HG03378 (cell line): Measurements from ENCODE around the gene CTSF.
"Not testable (repeated sequence)": the region's sequence is repeated elsewhere in the genome, so short reads cannot be mapped to it uniquely, and the experiment has no call there.

Experiments
- ATAC-seq: cut with Tn5 transposase; IDR thresholded peaks from one replicate; pipeline ENCODE4 v1.9.1; 2021; ENCODE audit warnings: mild to moderate bottlenecking, moderate library complexity; ENCODE audit not compliant: unreplicated experiment

The CTSF gene

GRCh38 chr11:66568124-66568916, at the start of gene CTSF:
TSS of gene CTSF (minus strand) at chr11:66568606. CDS start at chr11:66568486, 120 bp downstream.
- no peak for ATAC-seq

- ATAC-seq, result no peak
Measured at GRCh38 chr11:66617155-66617834, 48.9 kb upstream of the CTSF start.

GRCh38 chr11:66616379-66617154, 48.2 kb upstream of the CTSF start, which contains the start of gene RBM14:
TSS of gene RBM14 (plus strand) at chr11:66616630. CDS start at chr11:66616721, 91 bp downstream.
- ATAC-seq, result peak; percentile 86

- no peak for ATAC-seq
Measured at GRCh38 chr11:66614073-66614472, 45.7 kb upstream of the CTSF start.

- no peak for ATAC-seq
Measured at GRCh38 chr11:66612458-66612857, 44.1 kb upstream of the CTSF start.

GRCh38 chr11:66609721-66610617, 41.6 kb upstream of the CTSF start:
- no peak for ATAC-seq

- ATAC-seq, result no peak
Measured at GRCh38 chr11:66607126-66607834, 38.9 kb upstream of the CTSF start.

DNA sequence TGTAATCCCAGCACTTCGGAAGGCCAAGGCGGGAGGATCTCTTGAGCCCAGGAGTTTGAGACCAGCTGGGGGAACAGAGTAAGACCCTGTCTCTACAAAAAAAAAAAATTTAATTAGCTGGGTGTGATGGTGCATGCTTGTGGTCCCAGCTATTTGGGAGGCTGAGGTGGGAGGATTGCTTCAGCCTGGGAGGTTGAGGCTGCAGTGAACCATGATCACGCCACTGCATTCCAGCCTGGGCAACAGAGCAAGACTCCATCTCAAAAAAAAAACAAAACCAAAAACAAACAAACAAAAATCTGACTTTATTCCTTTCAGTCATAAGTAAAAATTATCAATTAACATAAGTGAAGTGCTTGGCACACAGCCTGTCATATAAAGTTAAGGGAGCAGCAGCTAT, 38.2 kb upstream of the CTSF start:
- not testable (repeated sequence) for ATAC-seq

GRCh38 chr11:66604155-66604554, 35.7 kb upstream of the CTSF start:
- ATAC-seq, result no peak

DNA sequence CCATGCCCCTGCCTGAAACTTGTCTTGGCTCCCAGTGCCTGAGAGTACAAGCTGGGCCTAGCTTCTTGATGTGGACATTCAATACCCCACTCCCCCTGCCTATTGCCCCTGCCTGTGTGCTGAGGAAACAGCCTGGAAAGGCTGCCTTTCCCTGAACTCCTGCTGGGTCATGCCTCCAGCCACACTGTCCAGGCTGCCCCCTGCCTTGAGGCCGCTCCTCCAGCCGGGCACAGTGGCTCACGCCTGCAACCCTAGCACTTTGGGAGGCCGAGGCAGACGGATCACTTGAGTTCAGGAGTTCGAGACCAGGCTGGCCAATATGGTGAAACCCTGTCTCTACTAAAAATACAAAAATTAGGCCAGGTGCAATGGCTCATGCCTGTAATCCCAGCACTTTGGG, 34.7 kb upstream of the CTSF start:
- no peak for ATAC-seq

DNA sequence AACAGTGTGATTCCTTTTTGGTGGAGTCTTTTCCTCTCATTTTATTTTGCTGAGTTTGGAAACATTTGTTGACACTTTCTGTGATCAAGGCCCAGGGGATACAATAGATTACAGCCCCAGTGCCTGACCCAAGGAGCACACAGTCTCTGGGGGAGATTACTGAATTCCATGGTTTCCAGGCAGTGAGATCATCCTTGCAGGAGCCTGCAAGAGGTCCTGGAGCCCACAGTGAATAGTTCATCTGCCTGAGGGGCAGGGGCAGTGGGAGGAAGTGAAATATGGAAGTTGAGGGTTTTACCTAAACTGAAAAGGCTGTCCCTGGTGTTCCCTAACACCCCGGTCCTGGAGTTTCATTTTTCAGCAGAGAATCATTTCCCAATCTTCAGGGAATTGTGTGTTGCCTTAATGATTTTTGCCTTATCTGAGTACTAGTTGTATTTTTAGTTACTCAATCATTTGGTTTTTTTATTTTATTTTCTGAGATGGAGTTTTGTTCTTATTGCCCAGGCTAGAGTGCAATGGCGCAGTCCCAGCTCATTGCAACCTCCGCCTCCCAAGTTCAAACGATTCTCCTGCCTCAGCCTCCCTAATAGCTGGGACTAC, 32.3 kb upstream of the CTSF start:
- no peak for ATAC-seq

DNA sequence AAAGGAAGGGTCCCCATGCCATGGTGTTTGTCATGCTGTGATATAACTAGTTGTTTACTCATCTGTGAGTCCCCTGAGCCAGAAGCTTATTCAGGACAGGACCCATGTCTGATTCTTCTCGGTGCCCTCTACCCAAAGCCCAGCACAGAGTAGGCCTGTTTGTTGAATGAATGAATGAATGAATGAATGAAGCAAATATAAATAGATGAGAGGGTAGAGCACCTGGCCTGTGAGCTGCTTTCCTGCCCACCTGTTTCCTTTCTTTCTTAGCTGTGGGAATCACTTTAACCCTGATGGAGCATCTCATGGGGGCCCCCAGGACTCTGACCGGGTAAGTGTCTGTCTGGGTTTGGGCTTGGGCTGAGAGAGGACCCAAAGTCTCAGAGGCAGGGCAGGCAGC, 31.8 kb upstream of the CTSF start:
- no peak for ATAC-seq

- ATAC-seq, result no peak
Measured at GRCh38 chr11:66598993-66599392, 30.6 kb upstream of the CTSF start.

DNA sequence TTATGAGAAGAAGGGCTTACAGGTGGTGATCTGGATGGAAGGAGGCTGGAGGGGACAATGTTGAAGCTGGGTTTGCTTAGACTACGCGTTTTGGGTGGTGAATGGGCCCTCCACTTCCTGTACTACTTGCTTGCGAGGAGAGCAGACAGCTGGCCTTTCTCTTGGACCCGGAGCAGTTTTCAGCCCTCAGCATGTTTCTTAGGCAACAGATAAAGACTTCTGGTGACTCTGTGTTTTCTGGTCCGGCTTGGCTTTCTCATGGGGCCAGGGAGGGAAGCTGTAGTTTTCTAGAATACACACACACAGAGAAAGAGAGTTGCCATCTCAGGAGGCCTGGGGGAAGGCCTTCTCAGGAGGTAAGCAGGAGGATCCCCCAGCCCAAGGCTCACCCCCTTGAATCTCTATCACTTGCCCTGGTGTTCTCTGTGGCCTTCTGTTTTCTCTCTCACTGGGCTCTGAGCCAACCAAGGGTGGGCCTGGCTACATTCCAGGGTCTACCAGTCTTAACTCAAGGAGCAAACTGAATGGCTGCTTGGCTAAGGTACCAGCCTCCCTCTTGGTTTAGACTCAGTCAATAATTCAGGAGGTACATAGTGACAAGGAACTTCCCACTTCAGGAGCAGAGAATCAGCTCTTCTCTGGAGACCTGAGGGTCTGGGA, 27.0 kb upstream of the CTSF start:
- ATAC-seq, result no peak

DNA sequence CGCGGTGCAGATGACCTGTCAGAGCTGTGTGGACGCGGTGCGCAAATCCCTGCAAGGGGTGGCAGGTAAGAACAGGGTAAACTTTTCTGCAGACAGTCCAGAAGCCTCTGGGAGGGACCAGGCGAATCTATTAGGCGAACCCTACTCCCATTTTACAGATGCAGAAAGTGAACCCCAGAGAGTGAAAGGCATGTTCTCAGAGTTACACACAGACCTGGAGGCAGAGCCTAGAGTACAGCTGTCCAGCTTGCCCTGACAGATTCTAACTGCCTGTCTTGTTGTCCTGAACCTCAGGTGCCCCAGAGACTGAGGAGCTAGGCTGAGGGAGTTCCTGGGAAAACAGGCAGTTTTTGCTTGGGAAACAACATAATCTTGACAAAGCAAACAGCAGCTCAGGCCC, 25.2 kb upstream of the CTSF start:
- no peak for ATAC-seq

DNA sequence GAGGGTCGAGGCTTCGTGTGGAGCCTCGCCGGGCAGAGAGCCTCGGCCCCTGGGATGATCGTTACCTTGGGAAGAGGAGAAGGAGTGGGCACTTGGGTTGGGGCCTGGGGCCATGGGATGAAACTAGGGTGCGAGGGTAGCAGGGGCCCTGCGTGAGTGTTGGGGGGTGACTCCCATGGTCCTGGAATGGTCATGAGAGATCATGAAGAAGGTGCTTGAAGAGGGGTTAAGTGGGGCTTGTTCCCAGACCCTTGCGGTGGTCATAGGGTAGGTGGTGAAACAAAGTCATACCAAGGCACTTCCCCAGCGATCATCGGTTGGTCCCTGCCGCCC, 24.9 kb upstream of the CTSF start:
- peak; percentile 12 for ATAC-seq

DNA sequence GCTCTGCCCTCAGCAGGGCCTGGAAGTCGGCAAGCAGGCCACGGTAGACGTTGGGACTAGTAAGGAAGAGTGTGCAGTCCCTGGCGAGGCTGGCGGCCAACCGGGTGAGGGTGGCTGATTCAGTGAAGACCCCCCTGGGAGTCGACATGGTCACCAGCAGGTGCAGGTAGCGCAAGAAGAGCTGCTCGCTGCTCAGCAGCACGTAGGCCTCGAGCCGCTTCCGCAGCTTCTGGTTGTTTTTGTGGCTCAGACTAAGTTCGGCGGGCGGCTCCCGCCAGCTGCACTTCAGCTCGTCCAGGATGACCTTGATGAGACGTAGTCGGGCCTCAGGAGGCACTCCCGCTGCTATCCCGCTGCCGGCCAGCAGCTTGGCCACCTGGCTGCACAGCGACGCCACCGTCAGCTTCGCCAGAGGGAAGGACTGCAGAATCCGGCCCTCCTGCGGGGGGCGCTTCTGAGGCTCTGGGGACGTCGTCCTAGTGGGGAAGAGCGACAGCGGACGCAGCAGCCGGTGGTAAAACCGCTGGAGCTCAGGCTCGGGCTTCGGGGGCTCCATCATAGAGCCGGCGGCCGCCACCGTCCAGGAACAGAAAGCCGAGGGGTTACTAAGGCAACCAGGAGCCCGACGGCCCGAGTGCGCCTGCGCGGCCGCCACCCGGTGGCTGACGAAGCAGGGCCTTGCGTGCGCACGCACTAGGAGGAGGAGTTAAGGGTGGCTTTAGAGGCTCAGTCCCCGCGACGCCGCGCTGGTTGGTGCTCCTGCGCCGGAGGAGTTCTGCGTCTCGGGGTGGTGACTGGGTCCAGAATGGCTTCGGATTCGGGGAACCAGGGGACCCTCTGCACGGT, 24.3 kb upstream of the CTSF start, which contains the start of the genes CCDC87 and CCS:
Gene CCDC87 (minus strand): TSS at position 607 of the 846 bp plus-strand sequence. CDS start 48 bp downstream, at position 559.
Gene CCS (plus strand): TSS at position 729 of the 846 bp plus-strand sequence. CDS start 77 bp downstream, at position 806.
- peak; percentile 79 for ATAC-seq

GRCh38 chr11:66591175-66591574, 22.8 kb upstream of the CTSF start:
- ATAC-seq, result no peak
